Measurements from ENCODE around the gene DUOX2.
"Not testable (repeated sequence)": the region's sequence is repeated elsewhere in the genome, so short reads cannot be mapped to it uniquely, and the experiment has no call there.

DUOX2 gene

DNA sequence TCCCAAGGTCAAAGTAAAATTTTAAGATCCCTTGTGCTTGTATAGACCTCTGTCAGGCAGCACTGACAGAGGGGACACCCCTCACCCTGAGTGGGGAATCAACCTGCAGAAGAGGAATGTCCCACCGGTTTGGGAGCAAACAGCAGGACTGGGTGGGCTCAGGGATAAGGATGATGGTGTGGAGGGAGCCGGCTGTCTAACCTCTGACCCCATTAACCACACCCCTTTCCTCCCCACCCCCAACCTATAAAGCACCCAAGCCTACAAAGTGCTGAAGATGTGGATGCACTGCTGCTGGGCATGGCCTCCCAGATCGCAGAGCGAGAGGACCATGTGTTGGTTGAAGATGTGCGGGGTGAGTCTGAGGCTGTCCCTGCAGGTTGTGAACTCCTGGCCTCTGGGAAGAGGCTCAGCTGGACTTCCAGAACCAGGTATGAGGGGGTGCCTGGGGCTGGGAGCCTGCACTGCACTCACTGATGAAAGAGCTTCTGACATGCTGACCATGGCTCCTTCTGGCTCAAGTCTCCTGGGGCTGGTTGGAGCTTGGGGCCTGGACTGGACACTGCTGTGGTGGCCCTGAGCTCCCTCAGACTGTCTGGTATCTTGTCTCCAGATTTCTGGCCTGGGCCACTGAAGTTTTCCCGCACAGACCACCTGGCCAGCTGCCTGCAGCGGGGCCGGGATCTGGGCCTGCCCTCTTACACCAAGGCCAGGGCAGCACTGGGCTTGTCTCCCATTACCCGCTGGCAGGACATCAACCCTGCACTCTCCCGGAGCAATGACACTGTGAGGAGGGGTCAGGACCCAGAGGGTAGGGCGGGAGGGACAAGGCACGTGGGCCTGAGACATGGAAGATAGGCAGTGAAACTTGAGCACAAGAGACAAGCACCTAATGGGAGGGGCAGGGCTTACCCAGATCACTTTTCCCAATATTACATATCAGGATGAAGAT, 25.1 kb upstream of the DUOX2 start:
- no peak for DNase-seq (ENCODE audit: low read depth, low spot score)

- no peak for DNase-seq (ENCODE audit: low read depth, low spot score)
Measured at GRCh38 chr15:45137703-45138102, 23.7 kb upstream of the DUOX2 start.

DNA sequence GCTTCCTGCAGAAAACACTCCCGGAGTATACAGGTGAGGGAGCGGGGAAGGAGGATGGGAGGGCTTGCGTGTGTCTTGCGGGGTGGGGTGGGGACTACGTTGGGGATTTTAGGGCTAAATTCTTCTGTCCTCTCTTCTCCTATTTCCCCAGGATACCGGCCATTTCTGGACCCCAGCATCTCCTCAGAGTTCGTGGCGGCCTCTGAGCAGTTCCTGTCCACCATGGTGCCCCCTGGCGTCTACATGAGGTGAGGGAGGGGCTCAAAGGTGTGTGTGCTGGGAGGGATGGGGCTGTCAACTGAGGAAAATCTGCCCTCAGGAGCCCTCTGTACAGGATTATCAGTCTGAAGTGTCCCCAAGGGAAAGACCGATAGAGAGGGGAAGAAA, 22.4 kb upstream of the DUOX2 start:
- no peak for DNase-seq (ENCODE audit: low read depth, low spot score)

DNA sequence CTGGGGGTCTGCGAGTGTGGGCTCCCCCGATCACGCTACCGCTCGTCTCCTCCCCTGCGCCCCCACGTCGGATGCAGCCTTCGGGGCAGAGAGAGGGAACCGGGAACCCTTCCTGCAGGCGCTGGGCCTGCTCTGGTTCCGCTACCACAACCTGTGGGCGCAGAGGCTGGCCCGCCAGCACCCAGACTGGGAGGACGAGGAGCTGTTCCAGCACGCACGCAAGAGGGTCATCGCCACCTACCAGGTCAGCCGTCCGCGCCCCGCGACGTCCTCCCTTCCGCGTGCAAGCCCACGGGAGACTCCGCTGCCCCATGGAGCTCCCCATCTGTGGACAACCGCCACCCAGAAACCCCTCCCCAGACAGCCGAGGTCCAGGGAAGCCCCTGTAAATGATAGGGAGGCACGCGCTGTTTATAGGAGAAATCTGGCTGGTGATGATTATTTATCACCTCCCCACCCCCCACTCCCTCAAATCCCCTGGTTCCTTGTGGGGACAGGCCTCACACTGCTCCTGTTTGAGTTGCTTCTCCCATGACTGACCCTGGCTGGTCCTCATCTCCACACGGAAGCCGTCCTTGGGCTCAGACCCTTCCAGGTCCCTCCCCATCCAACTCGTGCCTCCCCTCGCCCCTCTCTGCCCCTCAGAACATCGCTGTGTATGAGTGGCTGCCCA, 21.9 kb upstream of the DUOX2 start:
- DNase-seq (ENCODE audit: low read depth, low spot score): not testable (repeated sequence)

DNA sequence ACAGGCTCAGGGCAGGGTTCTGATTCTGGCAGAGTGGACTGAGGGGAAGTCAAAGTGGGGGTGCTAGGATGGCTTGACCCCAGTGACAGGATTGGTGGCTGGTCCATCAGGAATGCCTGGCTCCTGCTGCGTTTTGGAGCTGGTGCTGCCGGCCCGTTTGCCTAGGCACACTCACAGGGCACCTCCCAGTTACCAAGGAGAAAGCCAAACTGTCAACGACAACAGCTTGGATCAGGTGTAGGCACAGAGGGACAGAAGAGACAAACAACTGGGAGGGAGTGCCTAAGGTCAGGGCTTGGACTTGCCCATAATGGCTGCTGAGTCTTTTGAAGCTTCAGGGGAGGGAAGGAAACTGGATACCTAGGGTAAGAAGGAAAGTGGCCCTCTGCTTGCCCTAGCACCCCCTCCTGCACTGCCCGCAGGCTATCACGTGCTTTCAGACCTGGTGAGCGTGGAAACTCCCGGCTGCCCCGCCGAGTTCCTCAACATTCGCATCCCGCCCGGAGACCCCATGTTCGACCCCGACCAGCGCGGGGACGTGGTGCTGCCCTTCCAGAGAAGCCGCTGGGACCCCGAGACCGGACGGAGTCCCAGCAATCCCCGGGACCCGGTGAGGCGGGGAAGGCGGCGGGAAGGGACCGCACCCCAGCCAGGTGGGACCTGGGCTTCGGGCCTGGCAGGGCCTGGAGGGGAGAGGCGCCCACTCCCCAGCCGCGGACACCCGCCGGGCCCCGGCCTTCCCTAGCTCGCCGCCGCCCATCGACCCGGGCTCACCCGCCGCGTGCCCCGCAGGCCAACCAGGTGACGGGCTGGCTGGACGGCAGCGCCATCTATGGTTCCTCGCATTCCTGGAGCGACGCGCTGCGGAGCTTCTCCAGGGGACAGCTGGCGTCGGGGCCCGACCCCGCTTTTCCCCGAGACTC, 21.0 kb upstream of the DUOX2 start:
- no peak for DNase-seq (ENCODE audit: low read depth, low spot score)

DNA sequence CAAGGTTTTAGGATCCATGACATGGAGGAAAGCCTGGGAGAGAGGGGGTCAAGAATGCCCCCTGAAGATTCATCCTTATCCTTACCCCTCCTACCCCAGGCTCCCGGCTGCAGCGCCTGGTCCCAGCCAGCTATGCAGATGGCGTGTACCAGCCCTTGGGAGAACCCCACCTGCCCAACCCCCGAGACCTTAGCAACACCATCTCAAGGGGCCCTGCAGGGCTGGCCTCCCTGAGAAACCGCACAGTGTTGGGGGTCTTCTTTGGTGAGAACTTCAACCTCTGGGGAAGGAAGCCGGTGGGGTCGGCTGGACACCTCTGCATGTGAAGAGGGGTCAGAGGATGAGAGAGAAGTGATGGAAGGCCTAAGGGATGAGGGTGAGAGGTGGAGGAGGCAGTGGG, 20.1 kb upstream of the DUOX2 start:
- no peak for DNase-seq (ENCODE audit: low read depth, low spot score)

- DNase-seq (ENCODE audit: low read depth, low spot score): no peak
Measured at GRCh38 chr15:45133561-45133920, 19.6 kb upstream of the DUOX2 start.

- DNase-seq (ENCODE audit: low read depth, low spot score): no peak
Measured at GRCh38 chr15:45132844-45133560, 19.0 kb upstream of the DUOX2 start.

- DNase-seq (ENCODE audit: low read depth, low spot score): no peak
Measured at GRCh38 chr15:45131510-45131909, 17.5 kb upstream of the DUOX2 start.

DNA sequence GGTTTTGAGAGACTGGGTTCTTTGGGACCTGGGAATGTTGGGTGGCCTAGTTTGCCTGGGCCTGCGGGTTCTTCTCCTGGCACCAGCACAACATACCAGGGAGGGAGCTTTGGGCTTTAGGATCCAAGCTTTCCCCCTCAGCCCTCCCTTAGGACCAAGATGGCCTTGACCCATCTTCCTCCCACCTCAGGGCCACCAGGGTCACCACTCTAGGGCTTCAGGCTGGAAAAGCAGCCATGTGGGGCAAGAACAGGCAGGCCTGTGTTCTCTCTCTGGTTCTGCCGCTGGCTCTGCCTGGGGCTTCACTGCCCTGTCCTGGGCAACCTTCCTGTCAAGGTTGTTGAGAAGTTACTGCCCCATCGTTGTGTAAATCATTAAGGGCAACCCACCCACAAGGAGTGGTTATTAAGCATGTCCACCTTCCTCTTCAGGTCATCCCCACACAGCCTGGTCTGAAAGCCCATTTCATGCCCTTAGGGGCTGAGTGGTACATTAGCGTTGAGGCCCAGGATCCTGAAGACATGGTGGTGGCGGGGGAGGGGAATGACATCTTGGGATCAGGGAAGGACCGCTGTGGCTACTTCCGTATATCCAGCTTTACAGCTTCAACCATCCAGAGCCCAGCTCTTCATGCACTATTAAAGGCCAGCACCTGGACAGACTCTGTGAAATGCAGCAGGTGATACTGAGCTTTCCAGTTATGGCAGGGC, 16.5 kb upstream of the DUOX2 start:
- DNase-seq (ENCODE audit: low read depth, low spot score): no peak

GRCh38 chr15:45129651-45130129, 15.7 kb upstream of the DUOX2 start, which contains the start of the genes DUOX1 and DUOXA1:
TSS of gene DUOX1 (plus strand) at chr15:45129994. CDS start at chr15:45131967, 1,973 bp downstream.
TSS of gene DUOXA1 (minus strand) at chr15:45129879. CDS start at chr15:45123014, 6,865 bp downstream.
- DNase-seq (ENCODE audit: low read depth, low spot score): no peak

DNA sequence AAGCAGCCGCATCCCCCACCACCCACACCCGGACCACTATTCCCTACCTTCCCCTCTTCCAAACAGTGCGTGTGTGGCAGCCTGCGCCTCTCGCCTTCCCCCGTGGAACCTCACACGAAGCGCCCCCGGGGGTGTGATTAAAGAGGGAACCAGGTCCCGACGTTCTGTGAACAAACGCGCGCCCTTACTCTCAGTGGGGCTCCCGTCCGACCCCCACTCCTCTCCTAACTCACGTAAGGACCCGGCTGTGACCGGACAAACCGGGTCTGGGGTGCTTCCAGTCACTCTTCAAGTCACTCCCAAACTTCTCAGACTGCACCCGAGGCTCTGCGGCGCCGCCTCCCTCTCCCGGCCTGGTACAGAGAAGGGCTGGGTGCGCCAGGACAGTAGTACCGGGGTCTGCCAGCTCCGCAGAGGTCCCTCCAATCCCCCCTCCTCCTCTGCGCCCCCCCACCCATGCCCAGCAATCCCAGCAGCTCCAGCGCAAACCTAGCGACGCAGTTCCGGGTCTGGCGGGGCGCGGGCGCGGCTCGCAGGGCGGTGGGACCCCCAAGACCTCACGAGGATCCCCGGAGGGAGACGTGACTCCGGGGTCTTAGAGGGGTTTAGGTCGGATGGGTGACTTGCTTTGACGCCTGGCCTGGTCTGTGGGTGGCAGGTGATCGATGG, 15.1 kb upstream of the DUOX2 start:
- no peak for DNase-seq (ENCODE audit: low read depth, low spot score)

DNA sequence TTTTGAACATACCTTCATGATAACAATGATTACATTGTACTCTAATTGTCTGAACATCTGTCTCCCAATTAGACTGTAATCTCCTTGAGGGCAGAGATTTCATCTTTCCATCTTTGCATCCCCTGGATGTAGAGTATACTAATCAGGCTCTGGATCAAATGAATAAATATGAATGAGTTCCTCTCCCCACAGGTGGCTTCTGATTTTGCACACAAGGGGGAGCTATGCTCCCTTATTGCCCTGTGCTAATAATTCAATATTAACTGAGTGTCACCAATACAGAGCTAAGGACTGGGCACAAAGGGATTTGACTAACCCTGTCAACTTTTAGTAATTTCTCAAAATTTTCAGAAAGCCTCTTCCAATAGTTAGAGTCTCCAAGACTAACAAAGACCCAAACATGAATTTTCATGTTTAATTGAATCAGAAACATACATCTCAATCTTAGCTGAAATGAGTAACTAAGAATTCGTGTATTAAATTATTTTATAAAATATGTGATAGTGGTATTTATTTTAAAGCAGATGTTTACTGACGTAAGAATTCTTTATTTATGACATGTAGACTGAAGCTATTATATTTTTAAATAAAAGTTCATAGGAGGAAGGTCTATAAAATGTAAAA, 12.7 kb upstream of the DUOX2 start:
- no peak for DNase-seq (ENCODE audit: low read depth, low spot score)

DNA sequence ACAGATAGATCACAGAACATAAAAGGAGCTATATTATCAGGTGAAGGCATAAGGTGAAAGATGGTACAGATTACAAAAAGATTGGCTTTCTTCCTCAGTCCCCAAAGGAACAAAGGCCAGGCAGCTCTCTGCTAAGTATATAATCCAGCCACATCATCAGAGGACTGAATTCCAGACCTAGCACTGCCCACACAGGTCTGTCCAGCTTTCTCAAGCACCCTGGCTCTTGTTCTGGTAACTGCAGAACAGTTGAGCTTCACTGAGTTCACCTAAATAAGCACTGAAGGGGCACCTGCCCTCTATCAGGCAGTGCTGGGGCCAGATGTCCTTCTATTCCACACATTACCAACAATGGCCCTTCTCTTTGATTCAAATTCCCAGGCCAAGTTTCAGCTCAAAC, 9.4 kb upstream of the DUOX2 start:
- DNase-seq (ENCODE audit: low read depth, low spot score): no peak

DNA sequence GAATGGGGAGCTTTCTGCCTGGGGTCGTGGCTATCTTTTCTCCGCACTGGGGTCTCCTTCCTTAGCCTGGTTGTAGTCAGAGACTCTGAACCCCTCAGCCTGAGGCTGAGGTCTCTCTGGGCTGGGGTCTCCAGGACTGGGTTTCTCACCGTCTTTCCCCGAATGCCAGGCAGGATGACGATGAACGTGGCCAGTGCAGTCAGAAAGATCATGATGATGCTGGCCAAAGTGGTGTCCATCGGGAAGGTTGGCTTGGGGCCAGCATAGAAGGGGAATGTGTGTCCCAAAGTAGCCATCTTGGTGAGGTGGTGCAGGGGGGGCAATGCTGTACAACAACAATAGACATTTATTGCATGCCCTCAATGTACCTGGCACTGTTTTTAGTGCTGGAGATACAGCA, 8.7 kb upstream of the DUOX2 start:
- no peak for DNase-seq (ENCODE audit: low read depth, low spot score)

- DNase-seq (ENCODE audit: low read depth, low spot score): no peak
Measured at GRCh38 chr15:45121706-45122417, 7.9 kb upstream of the DUOX2 start.

- no peak for DNase-seq (ENCODE audit: low read depth, low spot score)
Measured at GRCh38 chr15:45121020-45121419, 7.0 kb upstream of the DUOX2 start.

DNA sequence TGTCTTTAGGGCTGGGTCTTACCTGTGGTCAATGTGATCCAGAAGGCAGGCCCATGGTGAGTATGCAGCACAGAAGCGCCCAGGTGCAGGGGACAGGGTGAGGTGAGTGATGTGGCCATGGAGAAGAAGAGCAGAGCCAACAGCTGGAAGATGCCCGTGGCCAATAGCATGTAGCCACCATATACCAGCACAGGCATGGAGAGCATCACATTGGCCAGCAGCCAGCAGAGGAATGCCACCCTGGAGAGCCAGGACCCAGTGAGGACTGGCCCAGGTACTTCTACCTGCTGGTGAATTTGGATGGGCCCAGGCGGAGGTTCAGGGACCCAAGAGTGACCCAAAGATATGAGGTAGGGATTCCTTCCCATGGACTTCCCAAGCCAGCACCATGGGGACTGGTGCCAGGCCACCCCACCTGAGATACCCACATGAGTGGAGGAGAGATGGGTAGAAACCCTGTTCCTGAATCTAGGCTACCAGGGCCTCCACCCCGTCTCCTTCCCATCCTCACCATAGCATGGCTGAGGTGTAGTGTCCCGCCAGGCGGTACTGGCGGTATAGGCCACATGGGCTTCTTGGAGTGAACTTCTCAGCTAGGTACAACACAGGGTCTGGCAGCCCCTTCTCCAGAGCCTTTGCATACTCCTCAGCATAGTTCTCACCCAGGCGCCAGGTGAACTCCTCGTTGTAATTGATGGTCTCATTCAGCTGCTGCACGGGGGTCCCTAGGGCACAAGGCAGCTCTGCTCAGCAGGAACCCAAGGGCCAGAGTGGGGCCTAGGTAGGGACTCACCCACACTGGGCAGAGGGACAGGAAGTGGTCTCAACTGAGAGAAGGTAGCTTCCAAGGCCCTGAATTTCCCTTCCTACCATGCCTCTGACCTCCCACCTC, 6.4 kb upstream of the DUOX2 start:
- no peak for DNase-seq (ENCODE audit: low read depth, low spot score)
